GM19240 (cell line): ENCODE data around the gene ZNF530.

Experiments used
- DNase-seq: peaks from one replicate; pipeline ENCODE4 v3.0.0; 2011; ENCODE audit warnings: low spot score; ENCODE audit not compliant: insufficient read length

Gene ZNF530

DNA sequence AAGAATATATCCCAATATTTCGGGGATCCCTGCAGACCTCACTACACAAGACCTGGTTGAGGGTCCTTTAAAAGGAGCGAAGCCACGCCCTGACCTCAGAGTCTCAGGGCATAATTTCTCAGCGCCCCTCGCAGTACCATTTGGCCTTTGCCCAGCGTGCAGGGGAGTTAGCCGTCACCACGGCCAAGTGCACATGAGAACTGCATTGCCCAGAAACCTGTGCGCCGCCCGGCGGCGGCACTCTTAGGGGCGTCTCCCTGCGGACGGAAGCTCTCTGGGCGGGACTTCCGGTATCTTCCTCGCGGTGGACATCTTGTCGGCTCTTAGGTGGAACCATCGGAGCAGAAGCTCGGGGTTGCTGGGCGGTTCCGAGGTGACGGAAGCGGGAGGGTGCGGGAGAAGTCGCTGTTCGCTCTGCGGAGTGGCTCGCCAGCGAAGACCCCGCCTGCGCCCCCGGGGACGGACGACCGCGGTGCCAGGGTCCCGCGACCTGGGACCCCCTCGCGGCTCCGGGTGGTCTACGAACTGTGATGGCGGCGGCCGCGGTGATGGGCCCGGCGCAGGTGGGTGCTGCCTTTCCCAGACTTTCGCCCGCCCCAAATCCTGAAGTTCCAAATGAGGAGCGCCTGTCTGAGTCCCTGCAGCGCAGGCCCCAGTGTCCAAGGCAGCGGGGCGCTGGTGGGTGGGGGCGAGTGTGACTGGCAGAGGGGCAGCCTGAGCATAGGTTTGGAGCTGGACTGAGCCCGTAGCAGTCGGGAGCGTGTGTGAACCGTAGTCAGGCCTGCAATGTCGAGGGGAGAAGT is 14.5 kb downstream of the ZNF530 start, which contains the start of gene ZNF134:
Gene ZNF134, plus strand, starts transcription at position 302 of the 803 bp plus-strand sequence. CDS start 5,227 bp downstream, outside the sequence.
- DNase-seq = peak; percentile 90

DNA sequence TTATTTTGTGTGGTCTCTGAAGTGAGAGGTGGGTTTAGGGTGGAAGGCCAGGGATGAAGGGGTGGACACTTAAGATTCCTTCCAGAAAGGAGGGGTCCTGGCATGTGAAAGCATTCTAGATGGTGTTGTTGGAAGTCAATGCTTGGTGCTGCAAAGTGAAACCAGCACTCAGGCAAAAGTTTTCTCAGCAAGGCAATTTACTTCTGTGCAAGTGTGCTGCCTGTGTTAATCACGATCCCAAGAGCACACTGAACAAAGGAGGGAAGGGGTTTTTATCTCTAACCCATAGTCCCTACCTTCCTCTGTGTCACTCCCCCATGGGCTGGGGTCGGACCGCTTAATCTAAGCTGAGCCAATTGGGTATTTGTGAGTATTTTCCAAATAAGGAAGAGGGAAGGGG is 15.7 kb downstream of the ZNF530 start:
- DNase-seq = no peak

DNA sequence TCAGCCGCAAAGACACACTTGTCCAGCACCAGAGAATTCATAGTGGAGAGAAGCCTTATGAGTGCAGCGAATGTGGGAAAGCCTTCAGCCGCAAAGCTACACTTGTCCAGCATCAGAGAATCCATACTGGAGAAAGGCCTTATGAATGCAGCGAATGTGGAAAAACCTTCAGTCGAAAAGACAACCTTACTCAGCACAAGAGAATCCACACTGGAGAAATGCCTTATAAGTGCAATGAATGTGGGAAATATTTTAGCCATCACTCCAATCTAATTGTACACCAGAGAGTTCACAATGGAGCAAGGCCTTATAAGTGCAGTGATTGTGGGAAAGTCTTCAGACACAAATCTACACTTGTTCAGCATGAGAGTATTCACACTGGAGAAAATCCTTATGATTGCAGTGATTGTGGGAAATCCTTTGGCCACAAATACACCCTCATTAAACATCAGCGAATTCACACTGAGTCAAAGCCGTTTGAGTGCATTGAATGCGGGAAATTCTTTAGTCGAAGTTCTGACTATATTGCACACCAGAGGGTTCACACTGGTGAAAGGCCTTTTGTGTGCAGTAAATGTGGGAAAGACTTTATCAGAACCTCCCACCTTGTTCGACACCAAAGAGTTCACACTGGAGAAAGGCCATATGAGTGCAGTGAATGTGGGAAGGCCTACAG is 21.1 kb downstream of the ZNF530 start:
- no peak for DNase-seq

DNA sequence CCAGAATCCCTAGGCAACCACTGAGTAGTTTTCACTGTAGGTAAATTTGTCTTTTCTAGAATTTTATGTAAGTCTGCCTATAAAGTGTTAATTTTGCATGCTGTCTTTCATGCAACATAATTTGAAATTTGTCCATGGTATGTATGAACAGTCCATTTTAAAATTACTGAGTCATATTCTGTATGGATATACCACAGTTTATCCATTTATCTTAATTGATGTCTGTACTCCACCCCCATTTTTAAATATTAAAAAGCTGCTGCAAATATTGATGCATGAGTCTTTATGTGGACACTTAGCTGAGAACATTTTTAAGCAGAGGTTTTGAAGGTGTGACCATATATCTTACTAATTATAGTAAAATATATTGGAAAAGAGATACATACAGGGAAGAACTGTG is 23.4 kb downstream of the ZNF530 start:
- no peak for DNase-seq

DNA sequence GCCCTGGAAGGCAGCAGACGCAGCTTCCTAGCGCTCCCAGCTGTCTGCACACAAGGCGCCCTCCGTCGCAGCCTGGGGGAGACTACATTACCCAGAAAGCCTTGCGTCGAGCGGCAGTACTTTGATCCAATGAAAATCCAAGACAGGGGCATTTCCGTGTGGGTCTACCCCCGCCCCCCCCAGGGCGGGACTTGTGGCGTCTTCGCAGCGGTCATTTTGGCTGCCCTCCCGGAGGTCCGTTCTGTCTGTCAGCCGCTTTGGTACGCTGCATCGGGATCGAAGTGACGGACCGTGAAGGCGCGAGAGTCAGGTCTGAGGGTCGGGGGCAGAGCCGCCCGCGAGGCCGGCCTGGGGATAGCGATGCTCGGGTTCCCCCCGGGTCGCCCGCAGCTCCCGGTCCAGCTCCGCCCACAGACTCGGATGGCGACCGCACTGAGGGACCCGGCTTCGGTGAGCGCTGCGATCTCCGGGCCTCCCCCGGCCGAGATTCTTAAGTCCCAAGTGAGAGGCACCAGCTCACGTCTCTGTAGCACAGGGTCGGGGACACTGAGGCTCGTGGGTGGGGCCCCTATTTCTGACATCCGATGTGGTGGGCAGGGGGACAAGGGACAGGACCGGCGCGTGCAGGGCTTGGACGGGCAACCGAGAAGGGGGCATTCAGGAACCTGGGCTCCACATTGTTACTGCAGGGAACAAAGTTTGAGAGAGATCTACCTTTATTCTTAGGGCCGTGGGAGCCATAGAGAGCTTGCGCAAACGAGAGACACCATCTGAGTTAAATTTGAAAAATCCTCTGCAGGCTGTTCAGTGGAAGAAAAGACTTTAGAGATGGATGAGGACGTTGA is 33.5 kb downstream of the ZNF530 start, which contains the start of gene ZNF211:
Gene ZNF211, plus strand, starts transcription at position 182 of the 845 bp plus-strand sequence. Its CDS starts 179 bp downstream, at position 361.
- peak; percentile 78 for DNase-seq

DNA sequence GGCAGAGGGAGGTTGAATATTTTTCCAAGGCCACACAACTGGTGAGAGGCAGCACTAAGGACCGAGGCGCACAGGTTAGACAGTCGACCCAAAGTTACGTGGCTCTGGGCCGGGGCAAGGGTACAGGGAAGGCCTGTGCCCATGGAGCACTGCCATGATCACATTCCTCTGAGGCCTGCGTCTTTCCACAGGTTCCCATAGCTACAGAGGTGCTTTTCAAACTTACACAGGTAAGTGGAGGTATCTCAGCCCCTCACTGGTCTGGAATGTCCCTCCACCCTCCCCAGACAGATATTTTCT is 34.1 kb downstream of the ZNF530 start:
- DNase-seq = no peak

DNA sequence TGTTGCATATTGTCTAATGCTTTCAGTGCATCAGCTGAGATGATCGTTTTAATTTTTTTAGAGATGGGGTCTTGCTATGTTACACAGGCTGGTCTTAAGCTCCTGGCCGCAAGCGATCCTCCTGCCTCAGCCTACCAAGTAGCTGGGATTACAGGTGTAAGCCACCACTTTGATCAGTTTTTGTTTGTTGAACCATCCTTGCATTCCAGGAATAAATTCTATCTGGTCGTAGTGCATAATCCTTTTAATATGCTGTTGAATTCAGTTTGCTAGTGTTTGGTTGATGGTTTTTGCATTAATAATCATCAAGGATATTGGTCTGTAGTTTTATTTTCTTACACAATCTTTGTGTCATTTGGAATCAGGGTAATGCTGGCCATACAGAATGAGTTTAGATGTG is 37.7 kb downstream of the ZNF530 start:
- DNase-seq = no peak

DNA sequence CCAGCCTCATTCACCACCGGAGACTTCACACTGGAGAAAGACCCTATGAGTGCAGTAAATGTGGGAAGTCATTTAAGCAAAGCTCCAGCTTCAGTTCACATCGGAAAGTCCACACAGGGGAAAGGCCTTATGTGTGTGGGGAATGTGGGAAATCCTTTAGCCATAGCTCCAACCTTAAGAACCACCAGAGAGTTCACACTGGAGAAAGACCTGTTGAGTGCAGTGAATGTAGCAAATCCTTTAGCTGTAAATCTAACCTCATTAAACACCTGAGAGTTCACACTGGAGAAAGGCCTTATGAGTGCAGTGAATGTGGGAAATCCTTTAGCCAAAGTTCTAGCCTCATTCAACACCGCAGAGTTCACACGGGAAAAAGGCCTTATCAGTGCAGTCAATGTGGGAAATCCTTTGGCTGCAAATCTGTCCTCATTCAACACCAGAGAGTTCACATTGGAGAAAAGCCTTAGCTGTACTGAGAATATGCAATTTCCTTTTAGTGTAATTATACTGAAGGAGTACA is 42.1 kb downstream of the ZNF530 start:
- no peak for DNase-seq

DNA sequence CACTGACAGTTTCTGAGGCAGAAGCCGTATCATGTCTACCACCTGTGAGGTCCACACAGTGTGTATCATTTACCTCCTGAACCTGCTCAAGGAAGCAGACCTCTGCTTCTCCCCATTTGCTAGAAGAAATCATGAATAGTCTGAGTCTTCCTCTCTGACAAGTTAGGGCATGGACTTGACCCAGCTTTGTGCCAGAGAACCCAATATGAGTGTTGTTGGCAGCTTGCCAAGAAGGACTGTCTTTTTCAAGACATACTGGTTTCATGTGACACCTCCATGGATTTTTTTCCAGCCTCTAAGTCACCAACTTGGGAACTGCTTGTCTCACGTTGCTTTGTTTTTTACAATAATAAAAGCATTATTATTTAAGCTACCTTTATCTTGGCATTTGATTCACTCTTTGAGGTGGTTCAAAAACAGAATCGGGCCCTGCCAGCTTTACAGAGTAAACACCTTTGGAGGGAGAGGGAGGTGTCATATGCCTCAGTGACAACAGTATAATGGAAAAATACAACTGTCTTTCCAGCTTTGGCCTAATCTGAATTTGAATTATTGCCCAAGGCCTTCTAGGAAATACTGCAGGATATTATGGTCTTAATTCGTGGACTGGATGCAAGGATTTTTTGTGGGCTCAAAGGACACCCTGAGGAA is 42.8 kb downstream of the ZNF530 start:
- no peak for DNase-seq

DNA sequence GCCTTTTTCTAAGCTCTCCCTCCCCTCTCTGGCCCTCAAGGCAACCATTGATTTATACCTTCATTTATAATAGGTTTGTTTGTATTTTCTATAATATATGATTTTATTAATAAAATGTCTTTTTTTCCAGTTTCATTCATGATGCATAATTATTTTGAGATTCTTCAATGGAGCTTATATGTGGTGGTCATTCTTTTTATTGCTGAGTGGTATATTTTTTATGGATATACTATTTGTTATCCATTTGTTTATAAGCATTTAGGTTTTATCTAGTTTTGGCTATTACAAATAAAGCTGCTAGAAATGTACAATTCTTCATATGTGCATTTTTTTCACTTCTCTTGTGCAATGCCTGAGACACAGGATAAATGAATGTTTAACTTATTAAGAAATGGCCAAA is 44.0 kb downstream of the ZNF530 start:
- DNase-seq = no peak

DNA sequence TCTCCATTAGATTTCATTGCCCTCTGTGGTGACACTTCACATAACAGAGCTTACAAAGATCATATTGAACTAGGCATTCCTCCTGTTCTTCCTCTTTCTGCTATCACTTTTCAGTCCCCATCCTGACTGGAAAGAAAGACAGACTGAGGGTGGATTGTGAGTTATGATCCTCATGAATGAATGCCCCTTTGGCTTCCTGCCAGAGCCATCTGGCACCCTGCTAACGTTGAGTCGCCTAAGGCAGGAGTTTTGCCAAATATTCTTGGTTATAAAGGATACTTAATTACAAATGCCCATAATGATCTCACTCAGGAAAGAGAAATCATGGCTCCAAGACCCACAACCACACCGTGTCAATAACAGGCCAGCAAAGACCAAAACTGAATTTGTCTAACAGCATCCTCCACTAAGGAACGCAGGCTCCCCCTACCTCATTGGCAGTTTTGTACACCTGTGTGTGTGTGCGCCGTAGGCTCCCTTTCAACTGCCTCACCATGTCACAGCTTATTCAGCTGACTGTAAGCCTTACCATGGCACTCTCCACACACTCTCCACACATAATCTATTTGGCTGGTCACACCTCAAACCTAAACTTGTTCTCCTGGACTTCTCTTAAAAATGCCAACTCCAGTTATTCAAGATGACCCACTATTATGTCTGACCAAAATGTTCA is 48.8 kb downstream of the ZNF530 start:
- DNase-seq = no peak

DNA sequence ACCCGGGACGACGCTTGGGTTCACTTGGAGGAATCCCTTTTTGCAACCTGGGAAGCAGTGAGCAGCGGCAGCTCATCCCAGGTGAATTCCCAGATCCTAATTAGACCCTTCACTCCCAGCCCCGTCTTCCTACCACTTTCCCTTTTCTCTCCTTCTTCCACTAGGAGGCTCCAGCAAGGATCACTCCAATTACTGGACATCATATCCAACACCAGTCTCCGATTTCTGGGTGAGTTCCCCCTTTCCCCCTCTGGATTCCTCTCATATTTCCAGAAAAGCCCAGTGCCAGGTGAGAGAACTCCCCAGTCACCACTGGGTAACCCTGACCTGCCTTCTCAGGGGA is 51.9 kb downstream of the ZNF530 start:
- no peak for DNase-seq

DNA sequence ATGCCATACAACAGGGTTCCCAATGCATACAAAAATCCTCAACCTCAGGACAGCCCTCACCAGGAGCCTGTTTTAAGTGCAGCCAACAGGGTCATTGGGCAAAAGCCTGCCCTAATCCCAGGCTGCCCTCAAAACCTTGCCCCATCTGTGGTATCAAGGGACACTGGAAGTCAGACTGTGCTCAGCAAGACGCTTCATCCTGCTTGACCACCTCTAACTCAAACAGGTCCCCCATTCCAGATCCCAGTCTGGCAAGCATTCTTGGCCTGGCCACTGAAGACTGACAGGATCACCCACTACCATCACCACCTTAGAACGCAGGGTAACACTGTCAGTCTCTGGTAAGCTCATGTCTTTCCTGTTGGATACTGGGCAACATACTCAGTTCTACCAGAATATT is 54.0 kb downstream of the ZNF530 start:
- no peak for DNase-seq

DNA sequence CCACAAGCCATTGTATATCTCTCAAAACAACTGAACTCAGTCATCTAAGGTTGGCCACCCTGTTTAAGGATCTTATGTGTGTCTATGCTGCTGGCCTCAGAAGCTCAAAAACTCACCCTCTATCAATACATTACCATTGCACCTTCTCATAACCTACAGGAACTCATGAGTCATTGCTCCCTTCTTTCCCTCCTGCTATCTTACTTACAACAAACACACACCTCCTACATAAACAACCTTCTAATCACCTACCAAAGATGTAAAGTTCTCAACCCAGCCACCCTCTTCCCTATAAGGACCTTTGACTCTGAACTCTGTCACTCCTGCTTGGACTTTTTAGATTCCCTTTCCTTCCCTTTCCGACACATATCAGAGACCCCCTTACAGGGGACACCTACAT is 55.8 kb downstream of the ZNF530 start:
- no peak for DNase-seq

DNA sequence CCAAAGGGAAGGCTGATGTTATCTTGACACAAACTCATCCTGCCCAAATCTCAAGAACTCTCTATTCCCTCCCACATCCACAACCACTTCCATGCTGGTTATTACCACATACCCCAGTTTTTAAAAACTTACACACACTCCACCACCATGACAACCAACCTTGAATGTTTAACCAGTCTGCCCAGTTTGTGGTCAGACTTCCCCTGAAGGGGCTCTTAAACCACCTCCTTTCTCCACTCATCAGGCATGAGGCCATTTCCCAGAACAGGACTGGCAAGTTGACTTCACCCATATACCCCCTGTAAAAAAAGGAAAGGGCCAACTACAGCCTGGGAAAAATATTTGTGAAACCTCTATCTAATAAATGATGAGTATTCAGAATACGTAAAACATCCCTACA is 56.7 kb downstream of the ZNF530 start:
- no peak for DNase-seq
